Measurements from ENCODE around the gene NEU1.
"Not testable (repeated sequence)": the region's sequence is repeated elsewhere in the genome, so short reads cannot be mapped to it uniquely, and the experiment has no call there.

NEU1 gene

GRCh38 chr6:31871046-31871659 lies 8.5 kb upstream of the NEU1 start:
- DNase-seq: no peak

DNA sequence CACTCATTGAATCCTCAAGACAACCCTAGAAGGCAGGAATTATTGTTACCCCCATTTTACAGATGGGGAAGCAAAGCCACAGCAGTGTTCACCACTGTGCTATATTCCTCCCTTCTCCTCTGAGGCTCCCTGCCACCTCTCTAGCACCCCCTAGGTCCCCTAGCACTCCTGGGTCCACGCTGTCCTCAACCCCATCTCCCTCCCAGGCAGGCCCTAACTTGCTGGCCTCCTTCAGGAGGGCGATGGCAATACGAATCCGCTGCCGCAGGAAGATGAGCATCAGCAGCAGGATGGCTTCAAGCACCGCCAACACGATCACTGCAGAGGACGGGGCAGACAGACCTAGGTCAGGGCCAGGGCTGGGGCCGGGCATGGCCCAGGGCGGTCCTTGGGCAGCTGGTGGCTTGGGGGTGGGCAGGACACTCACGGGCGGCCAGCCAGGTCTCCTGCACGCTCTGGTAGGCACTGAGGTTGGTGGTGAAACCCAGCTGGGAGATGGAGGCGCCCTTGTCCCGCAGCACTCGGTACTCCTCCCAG lies 7.8 kb upstream of the NEU1 start:
- no peak for DNase-seq

DNA sequence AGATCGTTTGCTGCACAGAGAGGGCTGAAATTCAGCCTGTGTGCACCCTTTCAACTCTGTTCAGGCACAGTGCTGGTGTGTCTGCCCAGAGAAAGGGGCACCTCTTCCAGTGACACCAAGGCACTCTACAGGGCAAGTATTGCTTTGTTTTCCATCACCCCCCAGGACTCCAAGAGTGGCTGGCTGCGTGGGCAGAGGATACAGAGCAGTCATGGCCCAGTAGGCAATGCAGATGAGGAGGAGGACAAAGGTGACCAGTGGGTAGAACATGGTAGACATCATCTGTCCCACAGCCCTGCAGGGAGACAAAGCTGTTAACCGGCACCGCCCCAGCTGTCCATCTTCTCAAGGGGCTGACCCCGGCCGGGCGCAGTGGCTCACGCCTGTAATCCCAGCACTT lies 6.7 kb upstream of the NEU1 start:
- no peak for DNase-seq

GRCh38 chr6:31868658-31868971 lies 6.0 kb upstream of the NEU1 start:
- DNase-seq: not testable (repeated sequence)

GRCh38 chr6:31865205-31866118 lies 2.8 kb upstream of the NEU1 start:
- DNase-seq: no peak

DNA sequence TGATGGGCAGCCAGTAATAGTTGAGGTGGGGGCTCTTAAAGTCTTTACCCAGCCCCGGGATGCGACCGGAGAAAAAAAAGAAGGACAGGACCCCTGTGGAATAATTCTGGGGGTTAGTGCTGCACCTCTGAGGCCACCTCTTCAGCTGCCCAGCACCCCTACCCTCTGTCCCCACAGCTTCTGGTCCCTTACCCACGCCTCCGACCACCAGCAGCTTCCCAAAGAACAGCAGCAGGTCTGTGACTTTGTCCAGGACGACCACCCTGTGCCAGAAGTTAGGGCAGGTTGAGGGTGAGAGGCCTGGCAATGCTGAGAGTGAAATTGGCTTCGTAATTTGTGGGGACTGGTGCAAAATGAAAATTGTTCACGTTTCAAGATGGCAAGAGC lies 2.2 kb upstream of the NEU1 start:
- no peak for DNase-seq

GRCh38 chr6:31864123-31864562 lies 1.5 kb upstream of the NEU1 start:
- DNase-seq: not testable (repeated sequence)

GRCh38 chr6:31861919-31862343 lies 690 bp downstream of the NEU1 start:
- no peak for DNase-seq

DNA sequence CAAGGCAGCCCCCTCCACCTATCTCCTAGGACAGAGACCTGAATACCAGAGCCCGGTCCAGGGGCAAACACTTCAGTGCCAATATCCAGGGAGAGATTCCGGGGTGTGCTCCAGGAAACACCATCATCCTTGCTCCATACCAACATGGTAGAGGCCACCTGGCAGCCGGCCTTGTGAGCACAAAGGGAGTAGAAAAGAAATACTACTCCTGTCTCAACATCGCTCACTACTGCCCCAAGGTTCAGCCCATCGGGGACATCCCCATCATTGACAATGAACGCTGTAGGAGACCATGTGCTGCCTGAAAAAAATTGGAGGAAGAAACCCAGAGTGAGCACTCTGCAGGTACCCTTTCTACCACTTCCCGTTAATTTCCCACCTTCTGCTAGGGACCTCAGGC lies 1.5 kb downstream of the NEU1 start:
- DNase-seq: no peak

- no peak for DNase-seq
Measured at GRCh38 chr6:31860349-31860748, 2.3 kb downstream of the NEU1 start.

- DNase-seq: no peak
Measured at GRCh38 chr6:31859923-31860322, 2.7 kb downstream of the NEU1 start.

- no peak for DNase-seq
Measured at GRCh38 chr6:31858707-31859106, 3.9 kb downstream of the NEU1 start.

GRCh38 chr6:31857774-31858173 lies 4.8 kb downstream of the NEU1 start:
- DNase-seq: not testable (repeated sequence)

DNA sequence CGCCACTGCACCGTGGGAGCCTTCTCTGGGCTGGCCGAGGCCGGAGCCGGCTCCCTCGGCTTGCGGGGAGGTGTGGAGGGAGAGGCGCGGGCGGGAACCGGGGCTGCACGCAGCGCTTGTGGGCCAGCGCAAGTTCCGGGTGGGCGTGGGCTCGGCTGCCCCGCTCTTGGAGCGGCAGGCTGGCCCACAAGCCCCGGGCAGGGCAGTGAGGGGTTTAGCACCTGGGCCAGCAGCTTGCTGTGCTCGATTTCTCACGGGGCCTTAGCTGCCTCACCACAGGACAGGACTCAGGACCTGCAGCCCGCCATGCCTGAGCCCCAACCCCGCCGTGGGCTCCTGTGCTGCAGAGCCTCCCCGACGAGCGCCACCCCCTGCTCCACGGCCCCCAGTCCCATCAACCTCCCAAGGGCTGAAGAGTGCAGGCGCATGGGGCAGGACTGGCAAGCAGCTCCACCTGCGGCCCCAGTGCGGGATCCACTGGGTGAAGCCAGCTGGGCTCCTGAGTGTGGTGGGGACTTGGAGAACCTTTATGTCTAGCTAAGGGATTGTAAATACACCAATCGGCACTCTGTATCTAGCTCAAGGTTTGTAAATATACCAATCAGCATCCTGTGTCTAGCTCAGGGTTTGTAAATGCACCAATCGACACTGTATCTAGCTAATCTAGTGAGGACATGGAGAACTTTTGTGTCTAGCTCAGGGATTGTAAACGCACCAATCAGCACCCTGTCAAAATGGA lies 10.5 kb downstream of the NEU1 start:
- DNase-seq: not testable (repeated sequence)

DNA sequence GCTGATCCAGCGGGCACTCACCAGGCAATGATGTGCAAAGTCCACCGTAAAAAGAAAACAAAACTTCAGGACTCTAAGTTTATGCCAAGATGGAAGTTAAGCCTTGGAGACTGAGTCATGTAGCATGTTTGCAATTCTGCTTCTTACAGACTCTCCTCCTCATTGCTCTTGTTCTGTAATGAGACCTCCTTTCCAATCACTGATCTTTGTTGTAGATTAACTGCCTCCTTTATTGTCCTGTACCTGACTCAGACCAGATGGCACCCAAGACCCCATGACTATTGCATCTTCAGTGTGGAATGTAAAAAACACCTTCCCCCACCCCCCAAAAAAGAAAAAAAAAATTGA lies 11.2 kb downstream of the NEU1 start:
- no peak for DNase-seq

DNA sequence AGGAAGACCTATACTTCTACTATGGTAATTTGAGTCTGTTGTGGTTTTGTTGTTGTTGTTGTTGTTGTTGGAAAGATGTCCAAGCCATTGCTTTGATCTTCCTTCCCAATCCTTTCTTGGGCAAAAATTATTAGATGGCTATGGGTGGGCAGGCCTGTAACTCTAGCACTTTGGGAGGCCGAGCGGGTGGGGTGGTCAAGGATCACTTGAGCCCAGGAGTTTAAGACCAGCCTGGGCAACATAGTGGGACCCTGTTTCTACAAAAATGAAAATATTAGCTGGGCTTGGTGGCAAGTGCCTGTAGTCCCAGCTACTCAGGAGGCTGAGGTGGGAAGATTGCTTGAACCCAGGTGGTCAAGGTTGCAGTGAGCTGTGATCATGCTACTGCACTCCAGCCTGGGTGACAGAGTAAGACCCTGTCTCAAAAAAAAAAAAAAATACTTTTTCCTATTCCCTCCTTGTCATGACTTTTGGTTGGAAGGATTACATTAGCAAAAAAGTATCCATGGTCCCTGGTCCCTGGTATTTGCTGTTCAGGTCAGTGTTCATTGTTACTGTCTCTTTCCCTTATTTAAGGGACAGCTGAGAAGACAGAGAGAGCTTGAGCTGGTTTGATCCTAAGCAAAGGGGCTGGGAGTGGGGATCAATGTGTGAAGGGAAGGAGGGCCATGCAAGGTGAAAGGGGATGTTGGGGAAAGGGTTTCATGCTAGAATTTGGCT lies 11.7 kb downstream of the NEU1 start:
- DNase-seq: no peak

- no peak for DNase-seq
Measured at GRCh38 chr6:31847276-31847978, 15.2 kb downstream of the NEU1 start.

DNA sequence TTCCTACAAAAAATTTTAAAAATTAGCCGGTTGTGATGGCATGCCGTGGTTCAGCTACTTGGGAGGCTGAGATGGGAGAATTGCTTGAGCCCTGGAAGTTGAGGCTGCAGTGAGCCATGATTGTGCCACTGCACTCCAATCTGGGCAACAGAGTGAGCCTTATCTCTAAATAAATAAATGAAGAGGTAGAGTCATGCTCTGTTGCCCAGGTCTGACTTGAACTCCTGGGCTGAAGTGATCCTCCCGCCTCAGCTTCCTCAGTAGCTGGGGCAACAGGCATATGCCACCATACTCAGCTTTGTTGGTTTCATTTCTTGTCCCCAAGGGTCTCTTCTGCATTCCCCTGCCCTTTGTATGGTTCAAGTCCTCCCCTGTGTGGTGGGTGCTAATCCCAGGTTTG lies 18.1 kb downstream of the NEU1 start:
- DNase-seq: no peak

GRCh38 chr6:31842053-31842452 lies 20.6 kb downstream of the NEU1 start:
- DNase-seq: no peak

DNA sequence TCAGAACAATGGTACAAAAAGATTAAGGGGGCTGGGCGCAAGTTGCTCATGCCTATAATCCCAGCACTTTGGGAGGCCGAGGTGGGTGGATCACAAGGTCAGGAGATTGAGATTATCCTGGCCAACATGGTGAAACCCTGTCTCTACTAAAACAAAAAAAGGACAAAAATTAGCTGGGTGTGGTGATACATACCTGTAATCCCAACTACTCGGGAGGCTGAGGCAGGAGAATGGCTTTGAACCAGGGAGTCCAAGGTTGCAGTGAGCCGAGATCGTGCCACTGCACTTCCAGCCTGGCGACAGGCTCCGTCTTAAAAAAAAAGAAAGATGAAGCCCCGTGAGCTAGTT lies 22.9 kb downstream of the NEU1 start:
- not testable (repeated sequence) for DNase-seq

DNA sequence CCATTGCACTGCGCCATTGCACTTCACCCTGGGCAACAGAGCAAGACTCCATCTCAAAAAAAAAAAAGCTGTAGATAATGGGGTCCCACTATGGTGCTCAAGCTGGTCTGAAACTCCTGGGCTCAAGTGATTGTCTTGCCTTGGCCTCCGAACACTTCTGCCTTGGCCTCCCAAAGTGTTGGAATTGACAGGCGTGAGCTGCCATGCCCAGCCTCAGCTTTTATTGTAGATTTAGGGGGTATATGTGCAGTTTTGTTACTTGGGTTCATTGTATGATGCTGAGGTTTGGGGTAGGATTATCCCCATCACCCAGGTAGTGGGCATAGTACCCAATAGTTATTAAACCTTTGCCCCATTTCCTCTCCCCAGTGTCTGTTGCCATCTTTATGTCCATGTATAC lies 23.7 kb downstream of the NEU1 start:
- DNase-seq: no peak

GRCh38 chr6:31838114-31838553 lies 24.5 kb downstream of the NEU1 start:
- DNase-seq: not testable (repeated sequence)

Data from COR-L47 (cell line).